Loucy (cell line): Measurements from ENCODE around the gene ZNF44.

ENCODE experiments used
- EZH2phosphoT487 ChIP-seq: fragments of 200-600 bp; IDR thresholded peaks from 2 replicates; pipeline ENCODE4 v1.6.1; 2018; ENCODE audit warnings: antibody characterized with exemption, mild to moderate bottlenecking, moderate library complexity, borderline replicate concordance
- TF ChIP-seq, protein P1 (sequence below): fragments of 200-600 bp; sonication (generic); conservative IDR thresholded peaks from 2 replicates; pipeline ENCODE4 v1.5.1; 2014; ENCODE audit warnings: mild to moderate bottlenecking, antibody characterized with exemption, low read length

- TF ChIP-seq, protein P1, sequence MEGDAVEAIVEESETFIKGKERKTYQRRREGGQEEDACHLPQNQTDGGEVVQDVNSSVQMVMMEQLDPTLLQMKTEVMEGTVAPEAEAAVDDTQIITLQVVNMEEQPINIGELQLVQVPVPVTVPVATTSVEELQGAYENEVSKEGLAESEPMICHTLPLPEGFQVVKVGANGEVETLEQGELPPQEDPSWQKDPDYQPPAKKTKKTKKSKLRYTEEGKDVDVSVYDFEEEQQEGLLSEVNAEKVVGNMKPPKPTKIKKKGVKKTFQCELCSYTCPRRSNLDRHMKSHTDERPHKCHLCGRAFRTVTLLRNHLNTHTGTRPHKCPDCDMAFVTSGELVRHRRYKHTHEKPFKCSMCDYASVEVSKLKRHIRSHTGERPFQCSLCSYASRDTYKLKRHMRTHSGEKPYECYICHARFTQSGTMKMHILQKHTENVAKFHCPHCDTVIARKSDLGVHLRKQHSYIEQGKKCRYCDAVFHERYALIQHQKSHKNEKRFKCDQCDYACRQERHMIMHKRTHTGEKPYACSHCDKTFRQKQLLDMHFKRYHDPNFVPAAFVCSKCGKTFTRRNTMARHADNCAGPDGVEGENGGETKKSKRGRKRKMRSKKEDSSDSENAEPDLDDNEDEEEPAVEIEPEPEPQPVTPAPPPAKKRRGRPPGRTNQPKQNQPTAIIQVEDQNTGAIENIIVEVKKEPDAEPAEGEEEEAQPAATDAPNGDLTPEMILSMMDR: no peak
- TF ChIP-seq EZH2phosphoT487: no peak
Observed at GRCh38 chr19:12261554-12261953, 33.1 kb downstream of the ZNF44 start.
